MM.1S (cell line): ENCODE data around the gene FAM78B.

Experiments used
- CTCF ChIP-seq: fragments of 300-600 bp; sonication (generic); IDR thresholded peaks from 2 replicates; pipeline ENCODE4 v1.5.1; 2016; ENCODE audit warnings: antibody characterized with exemption, low read length, mixed read lengths
- EZH2 ChIP-seq: fragments of 300-600 bp; sonication (generic); optimal IDR thresholded peaks from 2 replicates; pipeline ENCODE3; 2017; ENCODE audit warnings: low read depth, mild to moderate bottlenecking, antibody characterized with exemption, low read length, mixed read lengths
- EZH2phosphoT487 ChIP-seq: fragments of 300-600 bp; sonication (generic); IDR thresholded peaks from 2 replicates; pipeline ENCODE4 v1.6.1; 2018; ENCODE audit warnings: antibody characterized with exemption, low read length

- TF ChIP-seq CTCF: no peak
- TF ChIP-seq EZH2: no peak
- TF ChIP-seq EZH2phosphoT487: no peak
Measured at GRCh38 chr1:166152978-166153377, 13.8 kb downstream of the FAM78B start.
